NCI-H2196 (cell line): ENCODE data around the gene ANKRD53.
A peak's percentile ranks its signal among the peaks of the same experiment; 100 is the strongest.
"Not testable (repeated sequence)": the region's sequence is repeated elsewhere in the genome, so short reads cannot be mapped to it uniquely, and the experiment has no call there.

ENCODE experiments used
- DNase-seq: peaks from one replicate; lab custom pipeline; 2025; ENCODE audit not compliant: unreplicated experiment; lab: John Stamatoyannopoulos, UW

ANKRD53 gene

DNA sequence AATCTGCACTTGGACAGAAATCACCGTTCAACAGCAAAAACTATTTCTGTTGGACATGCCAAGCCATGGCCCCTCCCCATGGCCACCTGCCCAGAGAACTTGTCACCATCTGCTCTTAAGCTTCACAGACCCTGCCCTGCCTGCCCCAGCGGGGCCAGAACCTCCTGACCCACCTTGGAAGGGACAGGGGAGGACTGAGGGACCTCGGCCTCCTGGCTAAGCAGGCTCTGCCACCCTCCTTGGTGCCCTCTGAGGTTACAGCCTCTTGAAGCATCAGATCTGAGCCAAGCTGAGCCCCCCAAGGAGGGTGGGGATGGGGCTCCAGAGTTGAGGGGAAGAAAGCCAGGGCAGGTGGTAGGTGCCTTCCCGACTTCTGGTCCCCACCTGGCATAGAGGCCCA lies 9.7 kb downstream of the ANKRD53 start:
- no peak for DNase-seq

DNA sequence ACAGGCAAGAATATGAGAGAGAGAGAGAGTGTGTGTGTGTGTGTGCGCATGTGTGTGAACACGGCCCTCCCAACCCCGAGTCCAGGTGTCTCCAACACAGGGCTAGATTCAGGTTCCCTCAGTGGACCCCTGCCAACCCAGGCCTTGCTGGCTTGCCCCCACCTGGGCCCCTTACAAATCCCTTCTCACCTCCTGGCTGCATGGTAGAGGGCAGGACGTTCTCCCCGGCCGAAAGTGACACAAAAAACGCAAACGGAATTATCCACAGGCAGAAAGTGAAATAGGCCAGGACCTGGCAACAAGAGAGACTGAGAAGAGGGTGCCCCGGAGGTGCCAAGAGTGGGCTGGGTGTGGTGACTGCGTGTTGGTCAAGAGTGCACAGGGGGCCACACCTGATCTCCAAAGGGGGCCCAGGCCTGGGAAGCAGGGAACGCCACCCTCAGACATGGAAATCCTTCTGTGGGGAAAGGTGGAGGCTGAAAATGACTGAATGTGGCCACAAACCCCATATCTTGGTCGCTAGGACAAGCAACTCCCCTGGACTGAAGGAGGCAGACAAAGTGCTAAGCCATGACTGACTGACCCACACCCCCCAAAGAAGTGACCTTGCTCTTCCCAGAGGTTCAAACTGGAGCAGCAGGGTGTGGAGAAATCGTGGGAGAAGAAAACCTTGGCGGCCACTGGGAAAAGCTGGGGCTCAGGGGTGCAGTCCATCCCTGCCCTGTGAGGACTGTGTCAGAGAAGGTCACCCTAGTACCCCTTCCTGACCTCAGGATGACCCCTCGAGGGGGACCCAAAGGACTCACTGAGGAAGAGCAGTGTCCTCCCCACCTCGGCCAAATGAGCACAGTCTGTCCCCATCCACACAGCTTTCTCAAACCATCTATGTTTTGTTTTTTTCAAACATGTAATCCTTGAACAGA lies 10.6 kb downstream of the ANKRD53 start:
- no peak for DNase-seq

DNA sequence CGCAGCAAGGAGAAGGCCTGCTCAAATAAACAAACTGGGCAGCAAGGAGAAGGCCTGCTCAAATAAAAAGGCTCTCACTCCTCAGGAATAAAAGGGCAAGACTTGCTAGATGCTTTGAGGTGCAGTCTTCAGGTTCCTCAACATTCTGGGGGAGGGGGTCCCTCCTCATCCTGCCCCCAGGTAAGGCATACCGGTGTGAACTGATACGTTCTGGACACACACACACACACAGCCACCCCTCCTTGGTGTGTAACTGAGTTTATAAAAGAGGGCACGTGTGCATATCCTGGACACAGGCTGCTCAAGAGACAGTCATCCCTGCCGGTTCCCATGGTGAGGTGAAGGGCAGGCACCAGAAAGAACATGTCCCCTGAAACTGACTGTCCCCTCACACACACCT lies 11.8 kb downstream of the ANKRD53 start:
- no peak for DNase-seq

DNA sequence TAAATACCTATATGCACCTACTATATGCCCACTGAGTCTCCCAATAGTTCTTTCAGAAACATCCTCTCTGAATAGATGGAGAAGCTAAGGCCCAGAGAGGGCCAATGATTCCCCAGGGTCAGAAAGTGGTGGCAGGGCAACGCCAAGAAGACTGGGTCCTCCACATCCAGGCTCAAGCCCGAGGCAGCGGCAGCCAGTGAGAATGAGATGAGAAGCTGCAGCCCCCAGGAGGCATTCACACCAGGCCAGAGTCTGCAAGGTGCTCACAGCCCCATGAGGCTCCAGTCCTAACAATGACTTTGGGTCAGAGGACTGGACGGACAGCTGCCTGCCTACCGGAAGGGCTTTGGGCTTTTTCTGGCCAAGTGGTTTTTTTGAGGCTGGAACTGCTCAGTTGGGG lies 12.7 kb downstream of the ANKRD53 start:
- DNase-seq = no peak

DNA sequence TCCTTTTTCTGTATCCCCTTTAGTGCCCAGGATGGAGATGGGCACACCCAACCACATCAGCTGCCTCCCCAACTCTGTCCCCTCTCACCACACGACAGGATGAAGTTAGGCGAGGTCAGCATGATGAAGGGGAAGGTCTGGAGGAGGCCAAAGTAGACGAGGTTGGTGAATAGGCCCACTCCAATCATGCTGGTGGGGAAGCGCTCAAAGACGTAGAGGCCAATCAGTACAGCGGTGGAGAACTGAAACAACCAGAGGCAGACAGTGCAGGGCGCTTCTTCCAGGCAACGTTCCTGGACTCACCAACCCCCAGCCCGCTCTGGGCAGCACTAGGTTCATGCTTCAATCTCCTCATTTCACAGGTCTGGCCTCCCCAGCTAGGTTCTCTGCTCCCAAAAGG lies 13.3 kb downstream of the ANKRD53 start:
- DNase-seq = no peak

DNA sequence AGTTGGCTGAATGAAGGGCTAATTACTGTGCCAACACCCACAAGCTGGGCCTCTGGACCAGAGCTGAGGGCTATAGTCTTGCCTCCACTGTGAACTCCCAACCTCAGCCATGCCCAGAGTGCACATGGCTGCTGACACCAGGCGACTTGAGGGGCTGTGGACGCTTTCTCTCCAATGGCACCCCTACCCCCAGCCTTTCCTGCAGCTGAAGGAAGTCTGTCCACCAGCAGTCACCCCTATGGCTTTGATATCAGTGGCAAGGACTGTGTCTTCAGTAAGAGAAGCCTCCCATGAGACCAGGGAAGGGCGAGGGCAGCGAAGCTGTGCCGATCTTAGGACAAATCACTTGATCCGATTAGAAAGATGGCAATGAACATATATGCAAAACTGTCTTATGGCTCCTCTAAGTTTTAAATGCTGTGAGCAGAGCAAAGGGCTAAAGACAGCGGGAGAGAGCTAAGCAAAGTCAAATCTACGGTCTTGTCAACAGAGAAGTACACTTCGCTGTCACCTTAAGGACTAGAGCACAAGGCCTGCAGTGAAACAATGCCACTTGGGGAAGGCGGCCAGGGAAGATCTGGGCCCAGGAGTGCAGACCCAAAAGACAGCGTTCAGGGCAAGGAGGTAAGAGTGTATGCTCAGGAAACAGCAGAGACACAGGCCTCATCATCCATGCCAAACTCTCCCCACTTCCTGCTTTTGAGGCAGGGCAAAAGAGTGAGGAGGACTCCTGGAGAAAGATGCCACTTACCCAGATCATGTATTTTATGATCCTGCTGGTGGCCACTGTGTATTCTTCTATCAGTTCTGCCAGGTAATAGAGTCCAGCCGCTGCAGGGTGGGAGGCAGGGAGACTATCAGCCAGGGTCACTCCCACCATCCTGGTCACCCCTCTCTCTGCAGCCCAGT lies 14.8 kb downstream of the ANKRD53 start:
- DNase-seq = no peak

DNA sequence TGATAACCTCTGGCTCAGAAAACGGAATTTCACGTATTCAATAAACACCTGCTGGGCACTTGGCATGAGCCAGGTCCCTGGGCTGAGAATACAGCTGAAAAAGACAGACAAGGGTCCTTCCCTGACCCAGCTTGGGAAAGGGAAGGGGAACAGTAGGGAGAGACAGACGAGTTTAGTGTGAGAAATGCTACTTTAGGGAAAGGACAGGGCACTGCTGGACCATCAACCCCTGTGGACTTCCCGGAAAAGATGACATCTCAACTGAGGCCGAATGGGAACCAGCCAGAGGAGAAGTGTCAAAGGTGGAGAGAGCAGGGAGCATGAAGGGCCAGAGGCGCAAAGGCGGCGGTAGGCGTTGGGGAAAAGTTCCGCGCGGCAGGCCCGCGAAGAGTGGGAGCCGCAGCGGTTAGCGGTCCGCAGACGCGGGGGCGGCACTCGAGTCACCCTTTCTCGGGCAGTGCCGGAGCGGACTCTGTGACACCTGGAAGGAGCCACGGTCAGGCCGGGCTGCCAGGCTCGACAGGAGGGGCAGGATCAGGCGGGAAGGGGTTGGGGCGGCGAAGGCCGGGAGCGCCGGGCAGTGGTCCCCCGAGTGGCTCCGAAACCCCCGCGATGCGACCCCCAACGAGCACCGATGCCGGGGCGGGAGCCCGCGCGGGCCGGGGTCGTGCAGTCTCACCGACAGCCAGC lies 15.7 kb downstream of the ANKRD53 start:
- no peak for DNase-seq

DNA sequence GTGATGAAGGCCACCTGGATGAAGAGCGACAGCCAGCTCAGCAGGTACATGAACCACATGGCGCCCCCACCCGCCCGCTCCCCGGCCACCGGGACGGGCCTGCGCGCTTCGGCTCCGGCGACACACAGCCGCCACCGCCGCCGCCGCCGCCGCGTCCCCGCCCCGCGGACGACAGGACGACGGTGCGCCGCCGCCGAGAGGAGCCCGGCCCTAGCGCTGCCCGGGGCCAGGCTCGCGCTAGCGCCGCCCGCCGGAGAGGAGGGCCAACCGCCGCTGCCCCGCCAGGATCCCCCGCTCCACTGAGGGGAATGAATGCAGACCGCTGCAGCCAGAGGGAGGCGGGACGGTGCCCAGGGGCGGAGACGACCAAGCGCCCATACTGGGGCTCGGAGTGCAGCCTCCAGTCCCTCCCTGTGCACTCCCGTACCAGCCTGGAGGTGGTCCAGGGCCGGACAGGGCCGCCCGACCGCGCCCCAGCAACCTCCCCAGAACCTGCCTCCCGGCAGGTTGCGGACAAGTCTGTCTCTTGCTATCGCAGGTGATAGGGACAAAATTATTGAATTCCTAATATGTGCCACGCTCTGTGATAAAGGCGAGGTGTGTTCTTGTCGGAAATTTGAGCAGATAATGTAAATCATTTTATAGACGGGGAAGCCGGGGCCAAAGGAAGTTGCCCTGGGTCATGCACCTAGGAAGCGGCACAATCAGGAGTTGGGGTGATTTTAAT lies 16.4 kb downstream of the ANKRD53 start, which contains the start of gene TEX261:
Gene TEX261 (minus strand): TSS at position 175 of the 727 bp plus-strand sequence. CDS start 116 bp downstream, at position 59.
- peak; percentile 75 for DNase-seq

DNA sequence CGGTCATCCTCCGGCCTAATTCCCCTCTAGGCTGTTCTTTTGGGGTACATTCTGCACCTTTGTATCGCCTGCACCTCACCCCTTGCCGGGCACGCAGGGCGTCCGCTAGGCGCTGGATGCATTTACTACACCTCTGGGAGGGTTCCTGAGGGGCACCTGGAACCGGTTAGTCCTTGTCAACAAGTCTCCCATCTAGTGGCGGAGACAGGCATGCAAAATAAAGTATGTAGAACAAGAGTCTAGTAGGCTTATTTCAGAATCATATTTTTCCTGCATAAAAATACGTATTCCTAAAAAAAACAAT lies 16.9 kb downstream of the ANKRD53 start:
- DNase-seq = peak; percentile 29

DNA sequence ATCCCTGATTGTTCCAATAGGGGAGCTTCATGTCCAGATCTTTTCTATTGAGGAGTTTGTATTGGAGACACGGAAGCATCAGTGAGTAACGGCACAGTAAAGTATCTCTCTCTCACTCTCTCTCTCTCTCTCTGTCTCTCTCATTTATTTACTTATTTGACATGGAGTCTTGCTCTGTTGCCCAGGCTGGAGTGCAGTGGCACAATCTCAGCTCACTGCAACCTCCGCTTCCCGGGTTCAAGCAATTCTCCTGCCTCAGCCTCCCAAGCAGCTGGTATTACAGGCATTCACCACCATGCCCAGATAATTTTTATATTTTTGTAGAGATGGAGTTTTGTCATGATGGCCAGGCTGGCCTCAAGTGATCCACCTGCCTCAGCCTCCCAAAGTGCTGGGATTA lies 20.5 kb downstream of the ANKRD53 start:
- not testable (repeated sequence) for DNase-seq

DNA sequence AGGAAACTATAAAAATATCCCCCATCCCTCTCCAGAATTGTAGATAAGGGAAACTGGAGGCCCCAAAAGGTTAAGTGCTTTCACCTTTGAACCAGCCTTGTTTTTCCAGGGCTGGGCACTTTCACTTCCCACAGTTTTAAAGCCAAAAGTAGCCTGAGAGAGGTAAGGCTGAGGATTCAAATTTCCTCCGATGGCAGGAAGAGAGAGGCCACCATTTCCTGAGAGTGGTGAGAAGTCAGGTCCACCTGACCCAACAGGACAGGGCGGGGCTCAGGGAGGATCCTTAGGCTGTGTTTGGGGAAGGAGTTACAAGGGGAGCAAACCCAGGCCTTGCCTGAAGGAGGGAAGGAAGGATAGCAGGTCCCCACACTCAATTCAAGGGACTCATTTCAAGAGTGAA lies 20.9 kb downstream of the ANKRD53 start:
- no peak for DNase-seq

DNA sequence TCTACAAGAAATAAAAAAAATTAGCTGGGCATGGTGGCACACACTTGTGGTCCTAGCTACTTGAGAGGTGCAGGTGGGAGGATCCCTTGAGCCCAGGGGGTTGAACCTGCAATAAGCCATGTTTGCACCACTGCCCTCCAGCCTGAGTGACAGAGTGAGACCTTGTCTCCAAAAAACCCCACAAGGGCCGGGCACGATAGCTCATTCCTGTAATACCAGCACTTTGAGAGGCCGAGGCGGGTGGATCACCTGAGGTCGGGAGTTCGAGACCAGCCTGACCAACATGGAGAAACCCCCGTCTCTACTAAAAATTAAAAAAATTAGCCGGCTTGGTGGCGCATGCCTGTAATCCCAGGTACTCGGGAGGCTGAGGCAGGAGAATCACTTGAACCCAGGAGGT lies 21.5 kb downstream of the ANKRD53 start:
- not testable (repeated sequence) for DNase-seq

DNA sequence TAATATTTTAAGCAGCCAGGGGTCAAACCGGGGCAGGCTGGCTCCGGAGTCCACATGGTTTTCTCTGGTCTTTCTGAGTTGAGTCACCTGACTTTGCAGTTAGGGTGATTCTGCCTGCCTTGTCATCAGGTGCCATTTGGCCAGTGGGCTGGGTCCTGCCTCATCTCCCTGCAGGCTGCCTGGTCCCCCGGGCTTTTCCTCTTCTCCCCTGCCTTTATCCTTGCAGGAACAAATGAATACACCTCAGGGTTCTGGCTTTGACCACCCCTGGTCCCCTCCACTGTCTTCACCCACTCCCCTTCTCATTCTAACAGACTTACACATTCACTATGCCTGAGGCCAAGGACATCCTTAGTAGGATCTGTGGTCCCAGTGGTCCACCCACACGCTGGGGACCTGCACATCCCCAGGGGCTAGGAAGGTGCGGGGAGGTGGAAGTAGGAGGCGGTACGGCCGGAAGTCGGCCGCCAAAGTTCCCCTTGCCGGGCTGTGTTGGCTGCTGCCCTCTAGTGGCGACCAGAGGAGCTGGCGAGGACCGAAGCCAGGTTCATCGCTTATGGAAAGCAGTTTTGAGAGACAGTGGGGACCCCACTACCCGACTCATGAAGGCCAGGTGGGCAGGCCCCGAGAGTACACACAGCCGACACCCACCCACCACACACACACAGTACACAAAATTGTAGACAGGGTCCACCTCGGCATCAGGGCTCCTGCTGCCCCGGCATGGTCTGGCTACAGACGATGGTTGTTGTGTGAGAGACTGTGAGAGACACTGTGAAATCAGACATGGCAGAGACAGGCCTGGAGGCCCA lies 22.6 kb downstream of the ANKRD53 start:
- DNase-seq = peak; percentile 20

DNA sequence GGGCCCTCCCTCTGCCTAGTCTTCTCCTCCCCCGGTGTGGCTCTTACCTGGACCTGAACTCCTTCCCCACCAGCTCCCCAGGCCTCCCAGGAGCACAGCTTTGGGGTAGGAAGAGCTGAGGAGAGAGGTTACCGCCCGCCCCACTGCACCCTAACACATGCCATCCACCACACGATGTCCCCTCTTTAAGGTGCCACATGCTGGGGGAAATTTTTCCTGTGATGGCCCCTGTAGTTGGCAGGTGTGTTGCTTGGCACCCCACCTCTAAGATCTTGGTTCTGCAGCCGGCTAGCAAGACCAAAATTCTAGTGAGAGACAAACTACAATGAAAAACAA lies 23.1 kb downstream of the ANKRD53 start:
- no peak for DNase-seq

DNA sequence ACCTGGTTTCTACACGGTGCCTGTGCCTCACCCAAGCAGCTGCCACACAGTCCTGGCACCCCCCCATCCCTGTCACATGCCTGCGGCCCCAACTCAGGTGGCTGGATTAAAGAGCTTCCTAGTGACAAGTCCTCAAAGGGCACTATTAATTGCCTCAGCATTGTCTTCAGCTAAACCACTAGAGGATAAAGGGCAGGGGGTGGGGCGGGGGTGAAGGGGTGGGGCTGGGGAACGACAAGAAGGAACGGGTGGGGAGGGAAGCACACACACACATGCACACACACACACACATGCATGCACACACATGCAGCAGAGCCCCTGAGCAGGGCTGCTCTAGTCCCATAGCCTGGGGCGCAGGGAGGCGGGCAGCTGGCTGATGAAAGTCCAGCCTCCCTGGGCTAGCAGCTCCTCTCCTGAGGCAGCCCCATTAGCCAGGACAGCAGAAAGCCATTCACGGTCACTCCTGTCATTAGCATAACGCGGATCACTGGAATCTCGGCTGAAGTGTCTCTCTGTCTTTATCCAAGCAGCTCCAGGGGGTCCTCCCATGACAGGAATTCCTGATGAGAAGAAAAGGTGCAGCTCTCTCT lies 23.6 kb downstream of the ANKRD53 start:
- DNase-seq = no peak

DNA sequence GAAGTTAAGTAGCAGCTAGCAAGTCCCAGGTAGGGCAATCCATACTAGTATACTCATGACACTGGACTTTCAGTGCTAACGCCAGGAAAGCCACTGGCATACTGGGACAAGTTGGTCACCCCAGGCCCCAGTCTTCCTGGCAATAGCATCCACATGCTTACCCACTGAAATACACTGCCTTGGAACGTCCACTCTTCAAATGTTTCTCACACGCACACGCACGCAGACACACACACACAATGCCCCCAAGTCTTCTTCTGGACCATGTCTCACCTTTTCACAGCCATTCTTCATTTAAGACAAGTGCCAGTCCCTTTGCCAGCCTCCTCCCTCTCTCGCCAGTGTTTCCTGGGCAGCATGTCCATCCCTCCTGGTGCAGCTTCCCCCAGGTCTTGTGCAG lies 25.0 kb downstream of the ANKRD53 start:
- DNase-seq = no peak

DNA sequence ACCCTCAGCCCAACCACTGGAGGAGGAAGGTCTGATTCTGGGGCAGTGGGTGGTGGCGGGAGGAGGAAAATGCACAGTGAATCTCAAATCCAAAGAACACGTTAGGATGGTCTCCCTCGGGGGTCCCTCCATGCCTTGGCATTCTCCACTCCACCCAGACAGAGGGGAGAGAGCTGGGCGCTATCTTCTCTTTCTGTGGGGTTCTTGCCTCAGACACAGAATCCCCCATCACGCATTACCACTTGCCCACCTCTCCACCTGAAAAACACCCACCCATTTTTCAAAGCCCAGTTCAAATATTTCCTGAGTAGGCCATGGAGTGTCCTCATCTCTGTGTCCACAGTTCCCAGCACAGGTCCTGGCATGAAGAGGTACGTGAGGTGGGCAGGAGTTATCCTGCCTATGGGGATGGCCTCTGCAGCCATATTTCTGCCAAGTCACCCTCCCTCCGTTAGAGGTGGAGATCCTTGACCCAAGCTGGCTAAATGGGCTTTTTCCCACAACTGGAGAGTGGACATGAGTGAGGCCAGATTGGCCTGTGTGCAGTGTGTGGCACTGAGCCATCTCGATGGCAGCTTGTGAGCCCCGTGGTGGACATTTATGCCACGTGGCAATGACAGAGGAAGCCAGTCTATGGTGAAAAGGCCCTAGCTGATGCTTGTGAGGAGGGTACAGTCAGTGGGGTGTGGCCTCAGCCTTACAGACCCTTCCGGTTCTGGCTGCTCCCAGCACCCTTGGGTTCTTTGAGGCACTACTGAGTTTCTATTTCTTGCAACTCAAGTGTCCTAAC lies 25.7 kb downstream of the ANKRD53 start:
- DNase-seq = no peak

DNA sequence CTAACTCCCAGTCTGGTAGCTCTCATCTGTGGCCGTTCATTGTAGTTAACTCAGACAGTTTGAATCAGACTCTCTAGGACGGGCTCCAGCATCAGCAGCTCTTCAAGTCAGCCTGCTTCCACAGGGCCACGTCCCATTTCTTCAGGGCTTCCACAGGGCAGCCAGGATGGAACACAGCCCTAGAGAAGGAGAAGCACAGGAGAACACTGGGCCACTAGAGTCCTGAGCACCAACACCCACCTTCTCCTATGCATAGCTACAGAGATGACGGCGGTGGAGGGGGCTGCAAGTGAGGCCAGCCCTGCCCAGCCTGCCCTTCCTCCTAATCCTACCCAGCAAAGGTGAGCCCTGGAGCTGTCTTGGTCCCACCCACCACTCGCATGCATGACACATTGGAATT lies 26.4 kb downstream of the ANKRD53 start:
- DNase-seq = no peak
